HepG2 (cell line): ENCODE data around the gene CA11.

Experiments used
- CTCF ChIP-seq: sonication (generic); formaldehyde crosslinking; IDR thresholded peaks from 2 replicates; pipeline ENCODE4 v1.5.0; 2020; ENCODE audit warnings: mild to moderate bottlenecking, missing genetic modification reagents, moderate library complexity
- ELF4 ChIP-seq: sonication (generic); formaldehyde crosslinking; IDR thresholded peaks from 2 replicates; pipeline ENCODE4 v1.5.0; 2020; ENCODE audit warnings: missing genetic modification reagents, mild to moderate bottlenecking, moderate library complexity, borderline replicate concordance
- FOXK1 ChIP-seq: sonication (generic); formaldehyde crosslinking; IDR thresholded peaks from 2 replicates; pipeline ENCODE4 v1.4.0; 2020; ENCODE audit warnings: low read depth, missing genetic modification reagents, borderline replicate concordance
- PAWR ChIP-seq: sonication (generic); formaldehyde crosslinking; IDR thresholded peaks from 2 replicates; pipeline ENCODE4 v1.4.0; 2020; ENCODE audit warnings: missing genetic modification reagents, mild to moderate bottlenecking, borderline replicate concordance
- REST ChIP-seq, 2 experiments: IDR thresholded peaks; 2 replicates each; pipeline ENCODE4 v1.6.1; 2011 to 2012; ENCODE audit warnings: low read length in 2 of 2, borderline replicate concordance in 1 of 2, low read depth in 1 of 2, mild to moderate bottlenecking in 1 of 2, moderate library complexity in 1 of 2
- SSRP1 ChIP-seq: IDR thresholded peaks from 2 replicates; pipeline ENCODE4 v1.6.1; 2016; ENCODE audit warnings: control low read depth
- ZFP37 ChIP-seq: sonication (generic); formaldehyde crosslinking; IDR thresholded peaks from 2 replicates; pipeline ENCODE4 v1.4.0; 2020; ENCODE audit warnings: missing genetic modification reagents, borderline replicate concordance

- TF ChIP-seq FOXK1 (CRISPR knock-in tag) (no peak), CTCF (CRISPR knock-in tag) (no peak), REST (IDR thresholded peaks at IDR 0.05; ENCODE audit: borderline replicate concordance in 1 of 2, low read depth in 1 of 2, low read length in 2 of 2) (no peak), PAWR (no peak), ELF4 (CRISPR knock-in tag) (no peak), SSRP1 (CRISPR knock-in tag) (no peak), ZFP37 (CRISPR knock-in tag) (no peak)
Observed at GRCh38 chr19:48633148-48634035, 12.6 kb downstream of the CA11 start.
